Activated CD4-positive, alpha-beta memory T cell treated with anti-CD3 and anti-CD28 coated beads, Interleukin-2, amount 10 ng/mL, durations not matched to agents 7 days and 5 days (primary cell): ENCODE measurements around the gene POLR2E. TPM values are rescaled to one million over a fixed set of nuclear protein-coding genes. Genes with fewer than 3 reads are reported as not detected.

Experiments
- CTCF ChIA-PET: fragments of 350-600 bp; sonication (Branson Sonifier 250); formaldehyde crosslinking; loops from one replicate; lab custom pipeline; 2021; ENCODE audit warnings: antibody characterized with exemption, inconsistent platforms; lab: Charles Lee
- POLR2A ChIA-PET: fragments of 350-600 bp; sonication (Branson Sonifier 250); formaldehyde crosslinking; loops from one replicate; lab custom pipeline; 2021; ENCODE audit warnings: antibody characterized with exemption; lab: Charles Lee
- DNase-seq: peaks from one replicate; pipeline ENCODE4 v3.0.0-alpha.2; 2020
- H3K27ac Mint-ChIP-seq: one replicate; pipeline ENCODE4 v1.8.0; 2021; ENCODE audit warnings: mild to moderate bottlenecking, mixed read lengths
- H3K27me3 Mint-ChIP-seq: one replicate; pipeline ENCODE4 v1.8.0; 2021; ENCODE audit warnings: mixed read lengths
- H3K36me3 Mint-ChIP-seq: one replicate; pipeline ENCODE4 v1.8.0; 2021; ENCODE audit warnings: low read depth, mixed read lengths
- H3K4me1 Mint-ChIP-seq: one replicate; pipeline ENCODE4 v1.8.0; 2021; ENCODE audit warnings: mixed read lengths
- H3K4me3 Mint-ChIP-seq: one replicate; pipeline ENCODE4 v1.8.0; 2021; ENCODE audit warnings: mild to moderate bottlenecking, mixed read lengths
- H3K9me3 Mint-ChIP-seq: one replicate; pipeline ENCODE4 v1.8.0; 2021; ENCODE audit warnings: mixed read lengths
- total RNA-seq, 2 experiments: library from RNA; stranded (reverse); gene quantifications; one replicate each; pipeline ENCODE4 v1.2.3, GENCODE V29; 2021

The POLR2E gene
- total RNA-seq, 2 experiments from 2014 or later = 116 to 120 TPM

GRCh38 chr19:1113030-1113985, 18.1 kb upstream of the POLR2E start:
- no peak overlapping the region for H3K4me3 Mint-ChIP-seq
- ChIA-PET POLR2A (interaction anchor here (0.8 to 2.5 kb wide), 6 partner anchors 11 to 91 kb away, joined by 3 to 15 read pairs (median 4); partner anchors contain the start of genes ARHGAP45 and RNU6-2), CTCF (interaction anchor here (0.6 to 2.4 kb wide), 14 partner anchors 10 to 131 kb away, joined by 3 to 16 read pairs (median 4); no protein-coding TSS in a partner anchor)
- peaks cover 9% of the 10 kb centered on the region for H3K36me3 Mint-ChIP-seq
- H3K9me3 Mint-ChIP-seq = no peaks in the 10 kb centered on the region
- no peaks in the 10 kb centered on the region for H3K27me3 Mint-ChIP-seq
- H3K4me1 Mint-ChIP-seq = peaks cover 4% of the 10 kb centered on the region
- peak; percentile 81 for DNase-seq
- no peak overlapping the region for H3K27ac Mint-ChIP-seq

DNA sequence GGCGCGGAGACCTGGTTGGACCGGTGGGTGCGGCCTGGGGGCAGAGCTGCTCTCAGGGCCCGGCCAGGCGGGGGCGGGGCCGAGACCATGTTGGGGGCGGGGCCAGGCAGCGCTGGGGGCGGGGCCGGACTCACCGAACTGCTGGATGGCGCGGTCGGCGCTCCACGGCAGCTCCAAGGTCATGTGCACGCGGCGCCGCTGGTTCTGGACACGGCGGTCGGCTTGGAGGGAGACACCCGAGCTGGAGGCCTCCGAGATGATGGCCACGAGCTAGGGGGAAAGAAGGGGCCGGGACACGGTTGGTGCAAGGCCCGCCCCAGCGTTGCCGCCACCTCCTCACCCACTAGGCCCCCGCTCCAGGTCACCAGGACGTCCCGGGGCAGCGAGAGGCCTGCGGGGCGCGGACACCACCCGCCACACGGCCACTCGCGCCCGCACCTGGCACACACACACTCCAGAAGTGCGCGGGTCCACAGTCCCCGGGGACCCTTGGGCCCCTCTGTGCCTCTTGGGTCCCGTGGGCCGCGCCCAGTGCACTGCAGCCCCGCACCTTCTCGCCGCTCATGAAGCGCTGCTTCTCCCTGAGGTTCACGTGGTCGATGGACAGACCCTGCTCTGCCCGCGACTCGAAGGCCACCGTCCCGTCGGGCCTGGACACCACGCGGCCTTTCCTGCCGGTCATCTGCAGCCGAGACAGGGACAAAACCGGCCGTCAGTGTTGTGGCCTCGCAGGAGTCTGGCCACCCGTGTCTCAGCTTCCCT, 17.3 kb upstream of the POLR2E start:
- Mint-ChIP-seq H3K27me3 (no peaks in the 10 kb centered on the region), H3K27ac (no peak overlapping the region), H3K36me3 (peaks cover 6% of the 10 kb centered on the region), H3K4me3 (no peak overlapping the region), H3K4me1 (peaks cover 4% of the 10 kb centered on the region), H3K9me3 (no peaks in the 10 kb centered on the region)
- POLR2A ChIA-PET = interaction anchor here (0.8 to 2.5 kb wide), 5 partner anchors 18 to 91 kb away, joined by 3 to 15 read pairs (median 4); partner anchors contain the start of genes ARHGAP45 and RNU6-2
- no peak for DNase-seq
- CTCF ChIA-PET = interaction anchor here (1.0 to 2.4 kb wide), 6 partner anchors 11 to 102 kb away, joined by 3 to 16 read pairs (median 6); no protein-coding TSS in a partner anchor

- H3K9me3 Mint-ChIP-seq = no peaks in the 10 kb centered on the region
- no peaks in the 10 kb centered on the region for H3K27me3 Mint-ChIP-seq
- DNase-seq = no peak
- H3K27ac Mint-ChIP-seq = no peak overlapping the region
- peaks cover 5% of the 10 kb centered on the region for H3K4me1 Mint-ChIP-seq
- no peak overlapping the region for H3K4me3 Mint-ChIP-seq
- ChIA-PET POLR2A (interaction anchor here (1.3 to 1.4 kb wide), 2 partner anchors 21 to 90 kb away, joined by 3 to 4 read pairs; partner anchors contain the start of gene RNU6-2), CTCF (interaction anchor here (1.0 to 2.4 kb wide), 2 partner anchors 81 to 102 kb away, joined by 3 to 16 read pairs; no protein-coding TSS in a partner anchor)
- H3K36me3 Mint-ChIP-seq = peaks cover 9% of the 10 kb centered on the region
Measured at GRCh38 chr19:1111641-1112267, 16.6 kb upstream of the POLR2E start.

GRCh38 chr19:1110809-1111640, 15.8 kb upstream of the POLR2E start:
- H3K36me3 Mint-ChIP-seq = peaks cover 10% of the 10 kb centered on the region

GRCh38 chr19:1109697-1110671, 14.8 kb upstream of the POLR2E start:
- Mint-ChIP-seq H3K36me3 (peaks cover 10% of the 10 kb centered on the region), H3K4me3 (no peak overlapping the region), H3K4me1 (peaks cover 13% of the 10 kb centered on the region), H3K9me3 (no peaks in the 10 kb centered on the region), H3K27ac (no peak overlapping the region), H3K27me3 (no peaks in the 10 kb centered on the region)
- POLR2A ChIA-PET = interaction anchor here (8.9 kb wide), 1 partner anchor 25 kb away, joined by 104 read pairs; no protein-coding TSS in a partner anchor
- CTCF ChIA-PET = no interaction called here
- no peak for DNase-seq

More at GRCh38 chr19:1110809-1111640, 15.8 kb upstream of the POLR2E start:
- Mint-ChIP-seq H3K27me3 (no peaks in the 10 kb centered on the region), H3K4me1 (peaks cover 7% of the 10 kb centered on the region), H3K9me3 (no peaks in the 10 kb centered on the region), H3K27ac (no peak overlapping the region), H3K4me3 (no peak overlapping the region)
- DNase-seq = no peak
- ChIA-PET CTCF (no interaction called here), POLR2A (no interaction called here)

GRCh38 chr19:1109032-1109551, 13.9 kb upstream of the POLR2E start:
- Mint-ChIP-seq H3K36me3 (peaks cover 10% of the 10 kb centered on the region), H3K27me3 (no peaks in the 10 kb centered on the region)

GRCh38 chr19:1108291-1109031, 13.3 kb upstream of the POLR2E start:
- Mint-ChIP-seq H3K4me3 (no peak overlapping the region), H3K4me1 (peaks cover 13% of the 10 kb centered on the region), H3K27ac (no peak overlapping the region), H3K9me3 (no peaks in the 10 kb centered on the region), H3K36me3 (peaks cover 10% of the 10 kb centered on the region), H3K27me3 (no peaks in the 10 kb centered on the region)
- no peak for DNase-seq
- POLR2A ChIA-PET = interaction anchor here (8.9 kb wide), 1 partner anchor 23 kb away, joined by 104 read pairs; no protein-coding TSS in a partner anchor
- CTCF ChIA-PET = no interaction called here

More at GRCh38 chr19:1109032-1109551, 13.9 kb upstream of the POLR2E start:
- Mint-ChIP-seq H3K27ac (no peak overlapping the region), H3K4me1 (peaks cover 13% of the 10 kb centered on the region), H3K9me3 (no peaks in the 10 kb centered on the region), H3K4me3 (no peak overlapping the region)
- no peak for DNase-seq
- CTCF ChIA-PET = no interaction called here
- POLR2A ChIA-PET = interaction anchor here (8.9 kb wide), 1 partner anchor 24 kb away, joined by 104 read pairs; no protein-coding TSS in a partner anchor

DNA sequence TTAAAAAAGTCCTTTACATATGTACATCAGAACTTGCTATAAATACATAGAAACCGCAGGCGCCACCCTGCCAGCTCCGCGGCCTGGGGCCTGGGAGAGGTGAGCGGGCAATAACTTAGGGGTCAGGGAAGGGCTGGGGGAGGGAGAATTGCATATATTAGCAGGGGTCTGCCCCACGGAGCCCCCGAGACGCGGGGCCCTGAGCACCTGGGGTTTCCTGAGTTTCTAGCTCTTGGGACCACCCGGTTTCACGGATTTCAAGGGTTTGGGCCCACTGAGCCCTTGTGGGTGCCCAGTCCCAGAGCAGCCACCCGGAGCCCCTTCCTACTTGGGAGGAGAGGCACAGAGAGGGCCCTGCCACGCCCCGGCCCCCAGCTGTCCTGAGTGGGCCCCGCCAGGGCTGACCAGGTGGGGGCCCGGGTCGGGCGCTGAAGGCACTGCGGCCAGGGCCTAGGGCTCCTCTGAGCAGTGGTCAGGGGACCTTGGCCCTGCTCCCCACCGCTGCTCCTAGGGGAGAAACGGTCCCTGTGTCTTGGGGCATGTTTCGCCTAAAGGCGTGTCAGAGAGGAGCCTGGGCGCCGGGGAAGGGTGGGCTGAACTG, 12.6 kb upstream of the POLR2E start:
- H3K27ac Mint-ChIP-seq = no peak overlapping the region
- POLR2A ChIA-PET = interaction anchor here (0.8 to 8.9 kb wide), 2 partner anchors 23 kb away, joined by 3 to 104 read pairs; no protein-coding TSS in a partner anchor
- peaks cover 10% of the 10 kb centered on the region for H3K36me3 Mint-ChIP-seq
- no peaks in the 10 kb centered on the region for H3K27me3 Mint-ChIP-seq
- no peak for DNase-seq
- H3K4me3 Mint-ChIP-seq = no peak overlapping the region
- CTCF ChIA-PET = no interaction called here
- no peaks in the 10 kb centered on the region for H3K9me3 Mint-ChIP-seq
- H3K4me1 Mint-ChIP-seq = peaks cover 18% of the 10 kb centered on the region

GRCh38 chr19:1106841-1107660, 11.9 kb upstream of the POLR2E start:
- Mint-ChIP-seq H3K4me1 (peaks cover 24% of the 10 kb centered on the region), H3K27ac (peak overlapping the region; percentile 40), H3K36me3 (peaks cover 10% of the 10 kb centered on the region), H3K9me3 (no peaks in the 10 kb centered on the region), H3K27me3 (no peaks in the 10 kb centered on the region), H3K4me3 (peak overlapping the region; percentile 35)
- CTCF ChIA-PET = no interaction called here
- no peak for DNase-seq
- POLR2A ChIA-PET = interaction anchor here (0.8 to 8.9 kb wide), 5 partner anchors 8 to 24 kb away, joined by 3 to 104 read pairs (median 6); partner anchors contain the start of gene POLR2E
